H1 (cell line): ENCODE results near the gene CDKN1B. TPM values are rescaled to one million over a fixed set of nuclear protein-coding genes. Genes with fewer than 3 reads are reported as not detected.

ENCODE experiments used
- CTCF ChIA-PET: fragments of 300-600 bp; sonication (Branson Sonifier 250); formaldehyde crosslinking; loops from one replicate; lab custom pipeline; 2021; ENCODE audit not compliant: partially characterized antibody; lab: Charles Lee
- POLR2A ChIA-PET: fragments of 300-600 bp; sonication (Branson Sonifier 250); formaldehyde crosslinking; loops from one replicate; lab custom pipeline; 2021; ENCODE audit warnings: inconsistent platforms; ENCODE audit not compliant: partially characterized antibody; lab: Charles Lee
- DNase-seq, 2 experiments: peaks; one replicate each; pipeline versions ENCODE4 v3.0.0 to v3.0.0-alpha.2; 2010 to 2022; ENCODE audit warnings: low spot score in 2 of 2, low read depth in 1 of 2, mixed read lengths in 1 of 2
- FAIRE-seq: peaks from 2 replicates; lab custom pipeline; 2011; peaks lifted over from hg19 to GRCh38; lab: Jason Lieb, UNC
- H2AFZ ChIP-seq: 2 replicates; pipeline ENCODE4 v1.8.1; 2012; ENCODE audit warnings: low read length, inconsistent platforms
- H2AK5ac ChIP-seq: 2 replicates; pipeline ENCODE4 v1.6.1; 2013; ENCODE audit warnings: low read depth, low read length
- H2BK120ac ChIP-seq: replicated peaks from 2 replicates; pipeline ENCODE3; 2013; ENCODE audit warnings: low read depth, low read length, inconsistent platforms
- H2BK12ac ChIP-seq: 2 replicates; pipeline ENCODE4 v1.6.1; 2013; ENCODE audit warnings: low read depth, low read length
- H2BK15ac ChIP-seq: 2 replicates; pipeline ENCODE4 v1.6.1; 2013; ENCODE audit warnings: low read length
- H2BK20ac ChIP-seq: 2 replicates; pipeline ENCODE4 v1.6.1; 2013; ENCODE audit warnings: low read length
- H2BK5ac ChIP-seq: 2 replicates; pipeline ENCODE4 v1.6.1; 2013; ENCODE audit warnings: low read depth, low read length
- H3K14ac ChIP-seq: 2 replicates; pipeline ENCODE4 v1.6.1; 2013; ENCODE audit warnings: inconsistent platforms; ENCODE audit not compliant: insufficient read length
- H3K18ac ChIP-seq: 2 replicates; pipeline ENCODE4 v1.6.1; 2013; ENCODE audit warnings: low read length; ENCODE audit errors: extremely low read depth
- H3K23ac ChIP-seq: 2 replicates; pipeline ENCODE4 v1.6.1; 2013; ENCODE audit warnings: inconsistent platforms; ENCODE audit not compliant: insufficient read length
- H3K23me2 ChIP-seq: 2 replicates; pipeline ENCODE4 v1.6.1; 2013; ENCODE audit warnings: low read depth, low read length
- H3K27ac ChIP-seq: 2 replicates; pipeline ENCODE4 v1.6.1; 2011; ENCODE audit warnings: low read depth, low read length, inconsistent platforms
- H3K27me3 ChIP-seq, 4 experiments: replicated peaks in 1 of 4; 1 replicate in 1 of 4; 2 replicates in 3 of 4; pipeline versions ENCODE4 v1.6.1 to v1.8.1; 2011 to 2013; ENCODE audit warnings: low read length in 3 of 4, mild to moderate bottlenecking in 3 of 4, inconsistent platforms in 2 of 4, mixed read lengths in 2 of 4, moderate library complexity in 1 of 4; ENCODE audit not compliant: control insufficient read depth in 3 of 4, insufficient read depth in 3 of 4; ENCODE audit errors: extremely low read depth in 1 of 4
- H3K36me3 ChIP-seq, 4 experiments: 2 replicates each; pipeline versions ENCODE4 v1.6.1 to v1.8.1; 2011 to 2013; ENCODE audit warnings: mild to moderate bottlenecking in 4 of 4, low read length in 3 of 4, moderate library complexity in 2 of 4, control low read depth in 1 of 4, inconsistent platforms in 1 of 4; ENCODE audit not compliant: insufficient read depth in 4 of 4, control insufficient read depth in 2 of 4
- H3K4ac ChIP-seq: replicated peaks from 2 replicates; pipeline ENCODE3; 2013; ENCODE audit warnings: low read length, low read depth, mixed read lengths, inconsistent platforms; ENCODE audit not compliant: insufficient read length
- H3K4me1 ChIP-seq, 4 experiments: replicated peaks in 1 of 4; 1 replicate in 1 of 4; 2 replicates in 3 of 4; pipeline versions ENCODE4 v1.6.1 to v1.8.1; 2011 to 2013; ENCODE audit warnings: low read length in 3 of 4, inconsistent platforms in 2 of 4, mixed read lengths in 1 of 4; ENCODE audit not compliant: insufficient read depth in 4 of 4, control insufficient read depth in 3 of 4
- H3K4me2 ChIP-seq, 2 experiments: 2 replicates each; pipeline versions ENCODE4 v1.6.1 to v1.8.1; 2011 to 2013; ENCODE audit warnings: low read depth in 2 of 2, low read length in 2 of 2, control low read depth in 1 of 2, inconsistent platforms in 1 of 2, mild to moderate bottlenecking in 1 of 2; ENCODE audit not compliant: insufficient read depth in 1 of 2
- H3K4me3 ChIP-seq, 4 experiments: fragments of 200-600, 300-600 bp in 1 of 4; sonication (generic), shearing (Covaris generic), sonication (Bioruptor Twin) in 1 of 4; 2 replicates each; pipeline versions ENCODE4 v1.5.1 to v1.8.1; 2011 to 2016; ENCODE audit warnings: low read length in 4 of 4, low read depth in 3 of 4, control low read depth in 2 of 4, inconsistent platforms in 2 of 4, mild to moderate bottlenecking in 2 of 4, mixed read lengths in 1 of 4, moderate library complexity in 1 of 4; ENCODE audit not compliant: insufficient read depth in 2 of 4; ENCODE audit errors: extremely low read depth in 1 of 4
- H3K56ac ChIP-seq: replicated peaks from 2 replicates; pipeline ENCODE3; 2013; ENCODE audit warnings: low read depth, mild to moderate bottlenecking, mixed read lengths, low read length, inconsistent platforms; ENCODE audit not compliant: insufficient read length
- H3K79me1 ChIP-seq: 2 replicates; pipeline ENCODE4 v1.6.1; 2013; ENCODE audit warnings: low read depth, low read length, control low read depth
- H3K79me2 ChIP-seq, 2 experiments: 2 replicates each; pipeline versions ENCODE4 v1.6.1 to v1.8.1; 2012 to 2013; ENCODE audit warnings: low read length in 2 of 2, mild to moderate bottlenecking in 2 of 2, inconsistent platforms in 1 of 2; ENCODE audit not compliant: insufficient read depth in 2 of 2, control insufficient read depth in 1 of 2
- H3K9ac ChIP-seq, 4 experiments: replicated peaks in 1 of 4; 1 replicate in 1 of 4; 2 replicates in 3 of 4; pipeline versions ENCODE4 v1.6.1 to v1.8.1; 2011 to 2013; ENCODE audit warnings: low read depth in 3 of 4, low read length in 3 of 4, control low read depth in 2 of 4, mild to moderate bottlenecking in 2 of 4, moderate library complexity in 2 of 4, inconsistent platforms in 1 of 4; ENCODE audit errors: extremely low read depth in 1 of 4
- H3K9me3 ChIP-seq, 2 experiments: 2 replicates each; pipeline versions ENCODE4 v1.6.1 to v1.8.1; 2012 to 2013; ENCODE audit warnings: mild to moderate bottlenecking in 2 of 2, moderate library complexity in 2 of 2, control low read depth in 1 of 2, inconsistent platforms in 1 of 2, low read depth in 1 of 2, low read length in 1 of 2, mixed read lengths in 1 of 2; ENCODE audit not compliant: insufficient read depth in 2 of 2
- H4K20me1 ChIP-seq, 2 experiments: replicated peaks in 1 of 2; 2 replicates each; pipeline versions ENCODE3 to v1.8.1; 2011 to 2013; ENCODE audit warnings: inconsistent platforms in 2 of 2, low read length in 2 of 2, mild to moderate bottlenecking in 1 of 2; ENCODE audit not compliant: insufficient read depth in 2 of 2, control insufficient read depth in 1 of 2
- H4K5ac ChIP-seq: 2 replicates; pipeline ENCODE4 v1.6.1; 2013; ENCODE audit warnings: low read length, low read depth, mixed read lengths, inconsistent platforms; ENCODE audit not compliant: insufficient read length
- H4K8ac ChIP-seq: 2 replicates; pipeline ENCODE4 v1.8.0; 2013; ENCODE audit warnings: mild to moderate bottlenecking, moderate library complexity, low read length, inconsistent platforms; ENCODE audit not compliant: insufficient read depth; ENCODE audit errors: extremely low read depth
- H4K91ac ChIP-seq: replicated peaks from 2 replicates; pipeline ENCODE3; 2013; ENCODE audit warnings: low read length, mixed read lengths, inconsistent platforms; ENCODE audit not compliant: insufficient read length
- NANOG ChIP-seq: IDR thresholded peaks from 2 replicates; pipeline ENCODE4 v1.6.1; 2011; ENCODE audit warnings: low read length, low read depth, mild to moderate bottlenecking, inconsistent platforms; ENCODE audit not compliant: insufficient read depth, poor library complexity, severe bottlenecking
- SAP30 ChIP-seq: fragments of 300-600 bp; sonication (generic); IDR thresholded peaks from 2 replicates; pipeline ENCODE4 v1.7.1; 2012; ENCODE audit warnings: low read length, moderate library complexity, mild to moderate bottlenecking, inconsistent platforms; ENCODE audit not compliant: insufficient read depth, insufficient replicate concordance
- SP4 ChIP-seq: IDR thresholded peaks from 2 replicates; pipeline ENCODE4 v1.6.1; 2012; ENCODE audit warnings: low read length, inconsistent platforms
- WGBS, 2 experiments: shearing (Covaris generic) in 1 of 2; methylation state at CpG; one replicate each; pipeline versions ENCODE4 v1.1.6 to v1.1.7; 2013 to 2015; ENCODE audit warnings: low lambda C conversion rate in 2 of 2, mixed read lengths in 2 of 2, inconsistent platforms in 1 of 2, low coverage in 1 of 2, missing lambda C conversion rate in 1 of 2; ENCODE audit not compliant: insufficient replicate concordance in 2 of 2, insufficient coverage in 1 of 2, insufficient read length in 1 of 2; ENCODE audit errors: extremely low coverage in 1 of 2, missing lambda C conversion rate in 1 of 2; 5-methylcytosine and 5-hydroxymethylcytosine counted together
- polyA plus RNA-seq, 7 experiments: library from polyadenylated mRNA; depleted of rRNA in 3 of 7; stranded (reverse) in 5 of 7; unstranded in 2 of 7; fragments of >200 nt in 5 of 7; fragments of 200-250 nt in 2 of 7; gene quantifications; 1 replicate in 5 of 7; 2 replicates in 1 of 7; 4 replicates in 1 of 7; pipeline versions ENCODE4 v1.2.1 to v1.2.3, GENCODE V29; 2011 to 2013; ENCODE audit warnings: missing spikeins in 2 of 7, mixed read lengths in 2 of 7
- total RNA-seq: library from RNA; stranded (reverse); fragmentation: NEBNext Ultra II Directional; extraction: Animal tissue kit (Norgen Biotek cat#: 25700); gene quantifications from 2 replicates; pipeline ENCODE4 v1.2.1, GENCODE V29; 2021

The CDKN1B gene
- total and polyA plus RNA-seq, 2 of the 8 experiments (the other 6 are each of a cell fraction or from before 2014, with no cell fraction given): 6.5 to 27.2 TPM

DNA sequence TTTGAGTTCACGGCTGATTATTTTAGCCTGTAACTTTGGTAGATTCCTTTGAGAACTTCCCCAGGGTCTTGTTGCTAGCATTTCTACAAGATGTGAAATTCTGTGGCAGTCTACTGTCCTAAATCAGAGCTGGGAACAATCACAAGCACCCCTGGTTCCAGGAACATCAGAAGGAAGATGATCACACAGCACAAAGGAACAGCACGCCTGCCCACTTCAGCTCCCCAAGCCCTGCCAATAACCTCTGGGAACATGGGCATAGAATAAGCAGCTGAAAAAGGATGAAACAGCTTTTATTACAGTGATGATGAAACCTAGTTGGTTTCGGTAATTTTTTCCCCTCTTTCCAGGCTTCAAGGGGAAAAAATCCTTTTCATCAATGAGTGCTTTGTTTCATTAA lies 33.4 kb upstream of the CDKN1B start:
- Histone ChIP-seq H2BK12ac (no peak overlapping the region), H3K9ac (peak overlapping the region; percentile 57 to 80 (median 78); a peak in 6 of 7 replicates), H4K91ac (no peak overlapping the region), H3K9me3 (no peaks in the 10 kb centered on the region), H3K14ac (no peak overlapping the region), H3K4me1 (peaks cover 5 to 14% (median 7%) of the 10 kb centered on the region in 4 experiments; a peak in 6 of 7 replicates), H3K4me2 (peak overlapping the region; percentile 82 to 87), H3K27ac (peak overlapping the region; percentile 81), H3K79me2 (peaks cover 0 to 33% of the 10 kb centered on the region in 2 experiments; a peak in 2 of 4 replicates), H4K20me1 (peaks cover under 1 to 8% of the 10 kb centered on the region in 2 experiments), H3K4ac (no peak overlapping the region), H2AFZ (no peak overlapping the region), H4K5ac (peak overlapping the region; percentile 13), H3K36me3 (peaks cover 0 to 4% (median 0%) of the 10 kb centered on the region in 4 experiments; a peak in 2 of 8 replicates), H2BK120ac (no peak overlapping the region), H2BK15ac (no peak overlapping the region), H3K23ac (no peak overlapping the region), H3K27me3 (peaks cover 0 to 7% (median 3%) of the 10 kb centered on the region in 4 experiments; a peak in 4 of 7 replicates), H3K4me3 (peak overlapping the region; percentile 71 to 87 (median 78)), H3K23me2 (no peaks in the 10 kb centered on the region; the same call in 1 of the 2 replicates), H2AK5ac (no peak overlapping the region), H3K56ac (no peak overlapping the region), H3K79me1 (peaks cover 5% of the 10 kb centered on the region; the same call in 1 of the 2 replicates), H3K18ac (no peak overlapping the region), H4K8ac (no peak overlapping the region), H2BK5ac (no peak overlapping the region), H2BK20ac (no peak overlapping the region; the same call in 1 of the 2 replicates)
- FAIRE-seq (peak; percentile 57), DNase-seq (peak in 1 of 2 experiments; percentile 38)
- peak; percentile 19 for TF ChIP-seq SAP30
- peak; percentile 24 for TF ChIP-seq NANOG
- no peak for TF ChIP-seq SP4
- ChIA-PET CTCF (interaction anchor here (0.7 to 1.4 kb wide), 3 partner anchors 22 to 30 kb away, joined by 3 to 5 read pairs (median 4); no protein-coding TSS in a partner anchor), POLR2A (interaction anchor here (1.1 to 3.5 kb wide), 5 partner anchors 11 to 327 kb away, joined by 3 to 16 read pairs (median 6); partner anchors contain the start of gene BORCS5)
- 35% methylated on average over 3 of the region's 3 CpGs; no CpG with 5 or more reads in 1 of the 2 experiments for WGBS, 2 experiments
